Osteocyte (in vitro differentiated cells): Measurements from ENCODE around the gene MYL7. TPM values are rescaled to one million over a fixed set of nuclear protein-coding genes. Genes with fewer than 3 reads are reported as not detected.

Experiments
- DNase-seq: peaks from one replicate; pipeline ENCODE4 v3.0.0; 2021; ENCODE audit warnings: mixed read lengths; ENCODE audit not compliant: unreplicated experiment; ENCODE audit errors: extremely low spot score
- H3K27ac Mint-ChIP-seq: one replicate; pipeline ENCODE4 v1.8.0; 2021; ENCODE audit warnings: mild to moderate bottlenecking, mixed read lengths; ENCODE audit not compliant: unreplicated experiment
- H3K27me3 Mint-ChIP-seq: one replicate; pipeline ENCODE4 v1.8.0; 2021; ENCODE audit warnings: mixed read lengths; ENCODE audit not compliant: unreplicated experiment
- H3K36me3 Mint-ChIP-seq: one replicate; pipeline ENCODE4 v1.8.0; 2021; ENCODE audit warnings: mixed read lengths; ENCODE audit not compliant: unreplicated experiment
- H3K4me1 Mint-ChIP-seq: one replicate; pipeline ENCODE4 v1.8.0; 2021; ENCODE audit warnings: mixed read lengths; ENCODE audit not compliant: unreplicated experiment
- H3K4me3 Mint-ChIP-seq: one replicate; pipeline ENCODE4 v1.8.0; 2021; ENCODE audit warnings: mild to moderate bottlenecking, moderate library complexity, mixed read lengths; ENCODE audit not compliant: unreplicated experiment
- H3K9me3 Mint-ChIP-seq: one replicate; pipeline ENCODE4 v1.8.0; 2021; ENCODE audit warnings: mixed read lengths; ENCODE audit not compliant: unreplicated experiment
- CTCF ChIP-seq: fragments of 200-600 bp; sonication (generic); IDR thresholded peaks from 2 replicates; pipeline ENCODE4 v1.5.0; 2021; ENCODE audit warnings: antibody characterized with exemption, mild to moderate bottlenecking, moderate library complexity
- total RNA-seq: library from RNA; stranded (reverse); gene quantifications from 2 replicates; pipeline ENCODE4 v1.2.1, GENCODE V29; 2021

MYL7 gene
- total RNA-seq, 1 donor from 2014 or later = not detected

GRCh38 chr7:44122529-44122928 lies 18.6 kb downstream of the MYL7 start:
- peak overlapping the region; percentile 84 for H3K4me3 Mint-ChIP-seq
- no peaks in the 10 kb centered on the region for H3K27me3 Mint-ChIP-seq
- peak overlapping the region; percentile 76 for H3K27ac Mint-ChIP-seq
- H3K9me3 Mint-ChIP-seq = peaks cover 7% of the 10 kb centered on the region
- no peak for TF ChIP-seq CTCF
- H3K4me1 Mint-ChIP-seq = peaks cover 19% of the 10 kb centered on the region
- peaks cover 12% of the 10 kb centered on the region for H3K36me3 Mint-ChIP-seq
- DNase-seq = no peak

- no peak for DNase-seq
- peaks cover 10% of the 10 kb centered on the region for H3K36me3 Mint-ChIP-seq
- H3K9me3 Mint-ChIP-seq = peaks cover 3% of the 10 kb centered on the region
- H3K27ac Mint-ChIP-seq = no peak overlapping the region
- no peaks in the 10 kb centered on the region for H3K27me3 Mint-ChIP-seq
- H3K4me3 Mint-ChIP-seq = peak overlapping the region; percentile 84
- peaks cover 19% of the 10 kb centered on the region for H3K4me1 Mint-ChIP-seq
- no peak for TF ChIP-seq CTCF
Observed at GRCh38 chr7:44121761-44122420, 19.2 kb downstream of the MYL7 start.

GRCh38 chr7:44120395-44120794 lies 20.7 kb downstream of the MYL7 start:
- peaks cover 19% of the 10 kb centered on the region for H3K4me1 Mint-ChIP-seq
- no peak for DNase-seq
- H3K4me3 Mint-ChIP-seq = no peak overlapping the region
- TF ChIP-seq CTCF = no peak
- peaks cover 10% of the 10 kb centered on the region for H3K36me3 Mint-ChIP-seq
- H3K9me3 Mint-ChIP-seq = no peaks in the 10 kb centered on the region
- no peak overlapping the region for H3K27ac Mint-ChIP-seq
- no peaks in the 10 kb centered on the region for H3K27me3 Mint-ChIP-seq

GRCh38 chr7:44119829-44120380 lies 21.2 kb downstream of the MYL7 start:
- Mint-ChIP-seq H3K27me3 (no peaks in the 10 kb centered on the region), H3K9me3 (no peaks in the 10 kb centered on the region), H3K36me3 (peaks cover 10% of the 10 kb centered on the region), H3K4me3 (no peak overlapping the region), H3K27ac (no peak overlapping the region), H3K4me1 (peaks cover 19% of the 10 kb centered on the region)
- TF ChIP-seq CTCF = no peak
- DNase-seq = no peak

- no peak overlapping the region for H3K4me3 Mint-ChIP-seq
- DNase-seq = no peak
- no peaks in the 10 kb centered on the region for H3K27me3 Mint-ChIP-seq
- no peaks in the 10 kb centered on the region for H3K9me3 Mint-ChIP-seq
- no peak for TF ChIP-seq CTCF
- peaks cover 14% of the 10 kb centered on the region for H3K36me3 Mint-ChIP-seq
- H3K27ac Mint-ChIP-seq = peak overlapping the region; percentile 28
- peaks cover 15% of the 10 kb centered on the region for H3K4me1 Mint-ChIP-seq
Observed at GRCh38 chr7:44117801-44118429, 23.2 kb downstream of the MYL7 start.
